HepG2 (cell line): Measurements from ENCODE around the gene ZDHHC18. TPM values are rescaled to one million over a fixed set of nuclear protein-coding genes. Genes with fewer than 3 reads are reported as not detected.

Experiments
- AHR ChIP-seq: IDR thresholded peaks from 2 replicates; pipeline ENCODE4 v1.6.1; 2018; ENCODE audit warnings: missing genetic modification reagents, missing compliant biosample characterization
- ATF5 ChIP-seq: sonication (generic); formaldehyde crosslinking; IDR thresholded peaks from 2 replicates; pipeline ENCODE4 v1.4.0; 2020; ENCODE audit warnings: mild to moderate bottlenecking, low read depth, missing genetic modification reagents
- ATRX ChIP-seq: sonication (generic); formaldehyde crosslinking; IDR thresholded peaks from 2 replicates; pipeline ENCODE4 v1.4.0; 2020; ENCODE audit warnings: missing genetic modification reagents, borderline replicate concordance
- GABPA ChIP-seq, 2 experiments: IDR thresholded peaks; 2 replicates each; pipeline ENCODE4 v1.6.1; 2011 to 2016; ENCODE audit warnings: low read depth in 2 of 2, low read length in 1 of 2, missing biosample characterization in 1 of 2, missing genetic modification characterization in 1 of 2
- GZF1 ChIP-seq: sonication (generic); formaldehyde crosslinking; IDR thresholded peaks from 2 replicates; pipeline ENCODE4 v1.5.1; 2020; ENCODE audit warnings: mild to moderate bottlenecking, missing genetic modification reagents
- HOXA5 ChIP-seq: sonication (generic); formaldehyde crosslinking; IDR thresholded peaks from 2 replicates; pipeline ENCODE4 v1.4.0; 2020; ENCODE audit warnings: missing genetic modification reagents
- MTF1 ChIP-seq: sonication (generic); formaldehyde crosslinking; IDR thresholded peaks from 2 replicates; pipeline ENCODE4 v1.5.0; 2020; ENCODE audit warnings: missing genetic modification reagents
- MXD1 ChIP-seq: sonication (generic); formaldehyde crosslinking; IDR thresholded peaks from 2 replicates; pipeline ENCODE4 v1.4.0; 2020; ENCODE audit warnings: mild to moderate bottlenecking, missing genetic modification reagents
- NR0B2 ChIP-seq: sonication (generic); formaldehyde crosslinking; IDR thresholded peaks from 2 replicates; pipeline ENCODE4 v1.4.0; 2020; ENCODE audit warnings: mild to moderate bottlenecking, missing genetic modification reagents
- PHB2 ChIP-seq: fragments of 450-650 bp; IDR thresholded peaks from 2 replicates; pipeline ENCODE4 v1.6.1; 2018; ENCODE audit not compliant: partially characterized antibody
- PRPF4 ChIP-seq: fragments of 200-400 bp; formaldehyde crosslinking; IDR thresholded peaks from 2 replicates; pipeline ENCODE4 v1.6.1; 2016; ENCODE audit warnings: low read length, low read depth; ENCODE audit not compliant: poor library complexity, severe bottlenecking
- REPIN1 ChIP-seq: sonication (generic); formaldehyde crosslinking; IDR thresholded peaks from 2 replicates; pipeline ENCODE4 v1.8.0; 2022; ENCODE audit warnings: missing genetic modification reagents, low read depth, mild to moderate bottlenecking, borderline replicate concordance
- RFX5 ChIP-seq: IDR thresholded peaks from 2 replicates; pipeline ENCODE4 v1.6.1; 2011; ENCODE audit warnings: low read depth, low read length, improper control_type of control experiment
- SCMH1 ChIP-seq: sonication (generic); formaldehyde crosslinking; IDR thresholded peaks from 2 replicates; pipeline ENCODE4 v1.9.0; 2021; ENCODE audit warnings: missing genetic modification reagents, mild to moderate bottlenecking, borderline replicate concordance
- SMC3 ChIP-seq: IDR thresholded peaks from 2 replicates; pipeline ENCODE4 v1.6.1; 2011; ENCODE audit warnings: low read length, improper control_type of control experiment
- XRCC5 ChIP-seq: fragments of 200-400 bp; formaldehyde crosslinking; optimal IDR thresholded peaks from 2 replicates; pipeline ENCODE3; 2017; ENCODE audit warnings: mild to moderate bottlenecking, low read length
- ZBTB2 ChIP-seq: sonication (generic); formaldehyde crosslinking; IDR thresholded peaks from 2 replicates; pipeline ENCODE4 v1.8.0; 2022; ENCODE audit warnings: low read depth, missing genetic modification reagents
- ZBTB42 ChIP-seq: sonication (generic); formaldehyde crosslinking; IDR thresholded peaks from 2 replicates; pipeline ENCODE4 v1.5.0; 2020; ENCODE audit warnings: mild to moderate bottlenecking, missing genetic modification reagents
- ZFYVE20 ChIP-seq: sonication (generic); formaldehyde crosslinking; IDR thresholded peaks from 2 replicates; pipeline ENCODE4 v1.8.0; 2023; ENCODE audit warnings: low read depth, mild to moderate bottlenecking, moderate library complexity, missing genetic modification reagents, borderline replicate concordance
- ZNF280D ChIP-seq: sonication (generic); formaldehyde crosslinking; IDR thresholded peaks from 2 replicates; pipeline ENCODE4 v1.5.1; 2020; ENCODE audit warnings: mild to moderate bottlenecking, missing genetic modification reagents
- ZNF33A ChIP-seq: sonication (generic); formaldehyde crosslinking; IDR thresholded peaks from 2 replicates; pipeline ENCODE4 v1.5.1; 2020; ENCODE audit warnings: missing genetic modification reagents, mild to moderate bottlenecking, moderate library complexity, borderline replicate concordance
- ZNF33B ChIP-seq: sonication (generic); formaldehyde crosslinking; IDR thresholded peaks from 2 replicates; pipeline ENCODE4 v1.5.1; 2020; ENCODE audit warnings: mild to moderate bottlenecking, missing genetic modification reagents
- ZNF558 ChIP-seq: sonication (generic); formaldehyde crosslinking; IDR thresholded peaks from 2 replicates; pipeline ENCODE4 v1.9.0; 2022; ENCODE audit warnings: mild to moderate bottlenecking, missing genetic modification reagents, borderline replicate concordance
- ZNF749 ChIP-seq: sonication (generic); formaldehyde crosslinking; IDR thresholded peaks from 2 replicates; pipeline ENCODE4 v1.8.0; 2022; ENCODE audit warnings: mild to moderate bottlenecking, missing genetic modification reagents, moderate library complexity, borderline replicate concordance
- ZNF83 ChIP-seq: sonication (generic); formaldehyde crosslinking; IDR thresholded peaks from 2 replicates; pipeline ENCODE4 v1.4.0; 2020; ENCODE audit warnings: missing genetic modification reagents, mild to moderate bottlenecking, borderline replicate concordance
- ZSCAN22 ChIP-seq: sonication (generic); formaldehyde crosslinking; IDR thresholded peaks from 2 replicates; pipeline ENCODE4 v1.4.0; 2020; ENCODE audit warnings: mild to moderate bottlenecking, missing genetic modification reagents
- polyA plus RNA-seq, 8 experiments: library from polyadenylated mRNA; depleted of rRNA in 3 of 8; stranded (reverse) in 7 of 8; unstranded in 1 of 8; fragments of >200 nt; fragmentation: Illumina TruSeq in 4 of 8; extraction: Trizol in 4 of 8; gene quantifications; 2 replicates each; pipeline versions ENCODE4 v1.2.1 to v1.2.3, GENCODE V29; 2011 to 2016; ENCODE audit warnings: low read depth in 4 of 8, missing spikeins in 1 of 8, mixed read lengths in 1 of 8; ENCODE audit not compliant: insufficient read depth in 1 of 8
- total RNA-seq, 5 experiments: library from RNA; depleted of rRNA; stranded (reverse); fragments of >200 nt; fragmentation: Illumina TruSeq; extraction: Trizol; gene quantifications; 2 replicates each; pipeline ENCODE4 v1.2.3, GENCODE V29; 2016; ENCODE audit warnings: low read depth in 1 of 5

Gene ZDHHC18
- total and polyA plus RNA-seq, 2 of the 13 experiments (the other 11 are each of a cell fraction or from before 2014, with no cell fraction given), result 13.2 to 35.3 TPM

GRCh38 chr1:26853156-26853555 is 26.7 kb downstream of the ZDHHC18 start (continued):
- TF ChIP-seq ZBTB42 (no peak), PHB2 (no peak), ZNF33B (CRISPR knock-in tag) (no peak), ZBTB2 (no peak), ZNF33A (CRISPR knock-in tag) (no peak), ZNF558 (CRISPR knock-in tag) (no peak), XRCC5 (peak; percentile 85), PRPF4 (no peak), MXD1 (CRISPR knock-in tag) (no peak), AHR (CRISPR knock-in tag) (no peak), GZF1 (CRISPR knock-in tag) (no peak), ZFYVE20 (no peak), GABPA (IDR thresholded peaks at IDR 0.05; ENCODE audit: low read depth, low read length) (no peak), GABPA (CRISPR knock-in tag; IDR thresholded peaks at IDR 0.05; ENCODE audit: low read depth) (no peak), ZNF83 (CRISPR knock-in tag) (no peak), ZSCAN22 (CRISPR knock-in tag) (no peak), ZNF749 (CRISPR knock-in tag) (no peak), SCMH1 (CRISPR knock-in tag) (no peak), REPIN1 (CRISPR knock-in tag) (no peak), ATRX (CRISPR knock-in tag) (no peak), RFX5 (no peak), MTF1 (CRISPR knock-in tag) (no peak), ZNF280D (CRISPR knock-in tag) (no peak), HOXA5 (CRISPR knock-in tag) (no peak), SMC3 (peak; percentile 92), ATF5 (no peak), NR0B2 (no peak)
